Astrocyte of the hippocampus (primary cell): Measurements from ENCODE around the gene RPS6KL1.

Experiments used
- DNase-seq: peaks from one replicate; pipeline ENCODE4 v3.0.0; 2011; ENCODE audit warnings: low read depth, low spot score

RPS6KL1 gene

DNA sequence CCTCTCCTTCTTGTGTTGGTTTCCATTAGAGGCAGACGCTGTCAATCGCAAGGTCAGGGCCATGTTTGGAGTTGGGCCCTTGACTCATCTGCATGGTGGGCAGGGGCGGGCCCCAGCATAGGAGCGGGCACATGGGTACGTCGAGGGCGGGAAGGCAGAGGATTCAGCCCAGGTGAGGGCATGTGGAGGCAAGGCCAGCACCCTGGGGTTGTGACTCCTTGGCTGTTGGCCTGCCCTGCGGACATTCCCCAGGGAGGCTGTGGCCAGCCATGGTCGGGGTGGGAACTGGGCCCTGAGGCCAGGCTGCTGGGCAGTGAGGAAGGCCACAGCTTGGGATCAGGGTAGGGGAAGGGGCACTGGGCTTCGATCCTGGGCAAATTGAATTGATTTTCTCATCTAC lies 10.3 kb downstream of the RPS6KL1 start:
- DNase-seq: no peak

- DNase-seq: no peak
These were observed 10.9 kb downstream of the RPS6KL1 start for GRCh38 chr14:74912111-74912510.

- DNase-seq: no peak
These were observed 11.4 kb downstream of the RPS6KL1 start for GRCh38 chr14:74911704-74912103.

DNA sequence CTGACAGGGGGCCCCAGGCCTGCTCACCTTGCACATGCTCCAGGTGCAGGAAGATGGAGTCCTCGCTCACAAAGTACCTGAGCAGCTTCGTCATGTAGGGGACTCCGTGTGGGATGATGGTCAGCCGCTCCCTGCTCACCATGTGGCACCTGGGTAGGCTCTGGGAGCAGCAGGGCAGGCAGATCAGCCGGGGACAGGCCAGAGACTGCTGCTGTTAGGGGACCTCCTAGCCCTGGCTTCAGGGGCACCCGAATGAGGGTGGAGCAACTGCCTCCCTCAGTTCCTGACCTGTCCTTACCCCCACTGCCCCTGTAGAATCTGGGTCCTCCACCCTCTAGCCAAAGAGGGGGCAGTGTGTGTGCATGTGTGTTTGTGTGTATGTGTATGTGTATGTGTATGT lies 11.8 kb downstream of the RPS6KL1 start:
- no peak for DNase-seq

DNA sequence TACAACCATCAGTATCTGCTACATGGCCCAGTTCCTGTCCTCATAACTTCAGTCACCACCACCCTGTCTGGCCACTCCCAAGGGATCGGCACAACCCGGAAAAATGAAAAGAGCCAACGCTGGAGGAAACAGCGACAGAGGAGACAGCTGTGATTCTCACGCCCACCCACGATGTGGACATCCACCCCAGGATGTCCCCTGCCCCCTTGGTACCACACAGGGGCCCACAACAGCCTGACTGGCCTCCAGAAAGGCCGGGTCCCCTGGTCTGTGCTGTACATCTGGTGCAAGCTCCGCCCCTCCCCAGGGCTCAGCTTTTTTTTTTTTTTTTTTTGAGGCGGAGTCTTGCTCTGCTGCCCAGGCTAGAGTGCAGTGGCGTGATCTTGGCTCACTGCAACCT lies 12.5 kb downstream of the RPS6KL1 start:
- DNase-seq: no peak

GRCh38 chr14:74909911-74910310 lies 13.1 kb downstream of the RPS6KL1 start:
- no peak for DNase-seq

GRCh38 chr14:74909501-74909900 lies 13.6 kb downstream of the RPS6KL1 start:
- no peak for DNase-seq

DNA sequence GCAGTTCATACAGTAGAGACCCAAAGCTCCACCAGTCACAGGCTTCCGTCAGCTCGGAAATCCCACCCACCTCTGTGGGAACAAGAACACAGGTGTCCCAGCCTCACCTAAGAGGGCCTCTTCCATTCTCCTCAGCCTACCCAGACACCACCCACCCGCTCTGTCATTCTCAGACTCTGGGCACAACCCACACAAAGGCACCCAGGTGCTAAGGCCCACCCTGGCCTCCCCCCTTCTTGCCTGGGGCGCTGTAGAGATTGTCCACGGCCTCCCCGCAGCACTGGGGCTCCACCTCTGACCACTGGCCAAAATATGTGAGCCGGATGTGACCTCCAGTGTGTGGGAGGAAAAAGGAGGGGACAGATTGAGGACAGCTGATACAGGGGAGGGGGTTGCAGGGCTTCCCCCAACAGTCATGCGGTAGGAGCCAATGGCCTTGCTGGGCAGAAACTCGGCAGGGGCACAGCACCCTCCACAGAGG lies 14.2 kb downstream of the RPS6KL1 start:
- DNase-seq: no peak

DNA sequence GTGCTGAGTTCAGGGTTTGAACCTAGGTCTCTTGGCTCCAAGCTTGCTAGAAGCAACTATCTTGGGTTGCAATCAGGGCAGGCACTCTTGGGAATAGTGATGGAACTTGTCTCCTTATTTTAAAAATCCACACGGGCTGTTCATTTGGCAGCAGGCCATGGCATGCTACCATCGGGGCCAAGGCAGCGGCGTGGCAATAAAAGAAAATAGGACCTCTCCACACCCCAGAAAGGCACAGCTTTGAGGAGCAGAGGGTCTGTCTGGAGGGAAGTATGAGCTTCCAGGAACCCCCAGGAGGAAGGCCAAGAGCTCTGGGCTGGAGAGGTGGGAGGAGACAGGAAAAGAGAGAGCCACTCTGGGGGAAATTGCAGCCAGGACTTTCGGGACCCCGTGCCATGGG lies 15.3 kb downstream of the RPS6KL1 start:
- no peak for DNase-seq

DNA sequence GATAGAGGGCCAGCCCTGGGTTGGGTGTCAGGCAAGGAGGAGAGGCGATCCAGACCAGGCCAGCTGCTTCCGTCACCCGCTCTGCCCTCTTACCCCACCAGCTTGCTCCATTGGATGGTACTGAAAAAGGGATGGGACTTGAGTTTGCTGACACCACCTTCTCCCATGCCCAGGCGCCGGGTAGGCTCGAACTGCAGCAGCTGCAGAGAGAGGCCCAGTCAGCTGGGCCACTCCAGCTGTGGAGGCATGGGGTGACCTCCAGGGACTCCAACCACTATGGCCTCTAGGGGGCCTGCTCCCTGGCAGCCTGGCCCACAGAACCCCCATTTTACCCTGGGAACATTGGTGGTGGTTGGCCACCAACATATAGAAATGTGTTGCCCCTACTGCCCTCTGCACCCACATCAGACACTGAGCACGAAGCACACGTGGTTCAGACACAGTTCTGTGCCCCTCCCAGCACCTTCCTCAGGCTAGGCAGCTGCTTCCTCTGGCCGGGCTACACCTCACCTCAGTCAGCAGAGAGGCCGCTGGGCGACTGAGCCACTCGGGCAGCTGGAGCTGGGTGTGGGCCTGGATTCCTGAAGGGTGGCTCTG lies 16.0 kb downstream of the RPS6KL1 start:
- DNase-seq: no peak

DNA sequence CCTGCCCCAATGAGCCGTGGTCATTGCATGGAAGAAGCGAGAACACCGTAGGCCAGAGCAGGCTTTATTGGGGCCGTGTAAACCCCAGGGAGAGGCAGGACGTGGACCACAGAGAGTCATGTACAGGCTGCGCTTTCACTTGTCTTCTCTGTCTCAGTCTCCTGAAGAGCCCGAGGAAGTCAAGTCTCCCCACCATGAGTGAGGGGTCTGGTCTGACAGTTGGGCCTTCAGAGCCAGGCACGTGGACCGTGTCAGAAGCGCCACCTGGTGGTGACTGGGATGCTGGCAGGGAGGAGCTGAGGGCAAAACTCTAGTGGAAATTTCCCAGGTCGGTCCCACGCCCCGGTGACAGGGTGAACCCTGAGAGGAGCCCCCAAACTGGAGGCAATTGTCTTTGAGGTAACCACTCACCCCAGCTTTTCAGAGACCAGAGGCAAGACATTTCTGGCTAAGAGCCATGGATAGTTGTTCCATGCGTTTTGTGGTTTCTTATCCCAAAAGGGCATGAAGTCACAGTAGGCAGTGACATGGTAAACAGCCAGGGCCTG lies 17.4 kb downstream of the RPS6KL1 start:
- peak; percentile 67 for DNase-seq

DNA sequence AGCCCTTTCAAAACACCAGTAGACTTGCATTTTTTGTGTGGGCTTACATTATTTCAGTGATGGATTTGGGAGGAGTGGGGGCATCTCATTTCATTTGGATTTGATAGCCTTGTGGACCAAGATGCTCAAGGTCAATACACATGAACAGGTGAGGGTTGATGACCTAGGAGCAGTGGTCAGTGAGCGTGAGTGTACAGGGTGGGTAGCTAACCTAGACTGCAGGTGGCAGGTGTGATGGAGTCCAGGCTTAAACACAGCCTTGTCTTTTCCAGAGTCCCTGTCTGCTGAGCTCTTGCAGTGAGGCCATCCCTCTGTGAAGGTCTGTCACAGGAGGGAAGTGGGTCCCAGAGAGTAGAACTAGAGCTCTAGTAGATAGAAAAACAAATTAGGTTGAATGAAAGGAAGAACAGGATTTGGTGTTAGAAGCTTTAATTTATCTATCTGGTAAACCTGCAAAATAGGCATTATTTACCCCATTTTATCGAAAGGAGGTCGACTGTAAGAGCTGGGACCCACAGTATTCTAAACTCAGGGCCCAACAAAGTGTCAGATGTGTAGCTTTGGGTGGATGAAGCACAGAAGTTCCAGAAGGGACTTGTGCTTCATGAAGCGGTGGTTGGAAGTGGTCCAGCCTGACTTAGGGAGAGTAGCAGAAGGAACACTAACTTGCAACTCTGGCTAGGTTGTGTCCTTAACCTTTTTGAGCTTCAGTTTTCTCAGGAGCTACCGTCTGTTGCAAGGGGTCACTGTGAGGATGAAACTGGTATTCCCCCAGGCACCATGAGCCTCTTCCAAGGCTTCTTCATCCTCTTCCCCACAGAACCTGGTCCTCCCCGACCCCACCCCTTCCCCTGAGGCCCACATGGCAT lies 18.2 kb downstream of the RPS6KL1 start:
- no peak for DNase-seq

GRCh38 chr14:74902941-74903705 lies 19.9 kb downstream of the RPS6KL1 start:
- no peak for DNase-seq

DNA sequence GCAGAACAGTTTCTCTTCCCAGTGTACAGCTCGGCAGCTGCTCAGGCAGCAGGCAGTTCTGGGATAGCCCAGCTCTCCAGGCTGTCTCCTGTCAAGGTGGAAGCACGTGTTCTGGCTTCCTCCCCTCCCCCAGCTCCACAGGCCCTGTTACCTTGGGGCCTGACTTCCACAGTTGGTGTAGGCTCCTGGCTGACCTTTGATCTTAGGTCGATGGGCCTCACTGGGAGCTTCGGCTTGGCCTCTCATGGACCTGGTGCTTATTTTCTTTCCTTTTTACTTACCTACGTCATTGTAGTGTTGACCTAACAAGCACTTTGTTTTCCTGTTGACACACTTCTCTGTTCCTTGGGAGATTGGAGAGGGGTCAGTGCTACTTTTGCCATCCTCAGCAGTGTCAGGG lies 24.4 kb downstream of the RPS6KL1 start:
- DNase-seq: no peak

- DNase-seq: no peak
These were observed 25.0 kb downstream of the RPS6KL1 start for GRCh38 chr14:74898083-74898482.

GRCh38 chr14:74897642-74898041 lies 25.4 kb downstream of the RPS6KL1 start:
- no peak for DNase-seq

- DNase-seq: no peak
These were observed 26.7 kb downstream of the RPS6KL1 start for GRCh38 chr14:74896400-74896799.

DNA sequence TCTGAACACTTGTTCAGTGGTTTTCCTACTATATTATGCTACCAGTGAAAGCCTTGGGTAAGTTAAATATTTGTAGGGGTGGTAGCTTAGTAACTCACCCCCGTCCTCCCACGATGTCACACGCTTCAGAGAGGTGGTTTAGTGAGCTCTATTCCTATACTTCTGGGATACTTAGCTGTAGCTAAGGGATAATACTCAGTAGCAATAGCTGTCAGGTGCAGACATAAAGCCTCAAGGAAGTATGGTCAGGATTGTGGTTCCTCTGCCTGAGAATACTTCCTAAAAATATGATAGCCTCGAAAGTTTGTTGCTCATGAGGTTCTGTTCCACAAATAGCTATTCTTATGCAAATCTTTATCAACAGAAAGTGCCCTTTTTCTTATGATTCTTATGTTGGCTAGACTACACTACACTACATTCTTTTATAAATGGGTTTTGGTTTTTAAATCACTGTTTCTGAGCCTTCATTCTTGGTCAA lies 29.4 kb downstream of the RPS6KL1 start:
- no peak for DNase-seq

- no peak for DNase-seq
These were observed 30.3 kb downstream of the RPS6KL1 start for GRCh38 chr14:74892745-74893144.

DNA sequence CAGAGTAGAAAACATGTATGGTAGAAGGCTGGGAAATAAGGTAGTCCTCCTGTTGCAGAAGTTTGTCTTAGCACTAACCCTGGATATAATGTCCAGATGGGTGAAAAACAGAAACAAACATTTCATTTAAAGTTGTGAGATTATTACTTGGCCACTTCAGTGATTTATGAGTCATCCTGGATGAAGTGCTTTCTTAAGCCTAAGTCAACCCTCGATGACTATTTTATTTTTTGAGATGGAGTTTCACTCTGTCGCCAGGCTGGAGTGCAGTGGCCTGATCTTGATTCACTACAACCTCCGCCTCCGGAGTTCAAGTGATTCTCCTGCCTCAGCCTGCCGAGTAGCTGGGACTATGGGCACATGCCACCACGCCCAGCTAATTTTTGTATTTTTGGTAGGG lies 31.2 kb downstream of the RPS6KL1 start:
- peak; percentile 33 for DNase-seq

DNA sequence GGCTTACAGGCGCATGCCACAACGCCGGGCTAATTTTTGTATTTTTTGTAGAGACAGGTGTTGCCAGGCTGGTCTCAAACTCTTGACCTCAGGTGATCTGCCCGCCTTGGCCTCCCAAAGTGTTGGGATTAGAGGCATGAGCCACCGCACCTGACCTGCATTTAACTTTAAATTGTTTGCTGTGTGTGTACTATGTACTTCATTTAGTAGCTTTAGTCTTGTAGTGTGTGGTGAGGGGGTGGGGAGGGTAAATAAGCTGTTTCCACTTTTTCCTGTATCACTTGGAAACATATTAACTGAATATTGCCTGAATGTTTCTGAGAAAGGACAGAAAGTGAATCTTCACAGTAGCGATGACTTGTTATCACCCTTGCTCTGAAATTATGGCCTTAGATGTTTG lies 32.8 kb downstream of the RPS6KL1 start:
- DNase-seq: no peak
